ENCODE results near the gene RNF220. TPM values are rescaled to one million over a fixed set of nuclear protein-coding genes. Genes with fewer than 3 reads are reported as not detected.

Gene RNF220
- total and polyA plus RNA-seq, 9 of the 15 experiments (the other 6 are each of a cell fraction or from before 2014, with no cell fraction given), result 5.1 to 117 (median 66.9) TPM

- TF ChIP-seq GABPB1 (CRISPR knock-in tag; IDR thresholded peaks at IDR 0.05), result no peak
- peak; percentile 38; the same call in 1 of the 2 replicates for TF ChIP-seq RB1 (IDR thresholded peaks at IDR 0.05; ENCODE audit: low read depth)
- no peak for TF ChIP-seq CCAR2 (IDR thresholded peaks at IDR 0.05; ENCODE audit: low read depth, low read length)
- TF ChIP-seq ZNF395 (CRISPR knock-in tag; IDR thresholded peaks at IDR 0.05), result no peak
- no peak for TF ChIP-seq PCBP2 (IDR thresholded peaks at IDR 0.05; ENCODE audit: low read depth, low read length, poor library complexity, severe bottlenecking)
- TF ChIP-seq SMAD4 (CRISPR knock-in tag; conservative IDR thresholded peaks at IDR 0.05), result no peak
- no peak for TF ChIP-seq PHTF2 (CRISPR knock-in tag; IDR thresholded peaks at IDR 0.05)
- no peak for TF ChIP-seq TEAD2 (tag; IDR thresholded peaks at IDR 0.05)
- TF ChIP-seq TEAD4 (IDR thresholded peaks at IDR 0.05; ENCODE audit: low read length), result no peak
- 0 out of 2 replicates have a peak, but pooled peaks have one; percentile 26 for TF ChIP-seq TEAD4 (CRISPR knock-in tag; IDR thresholded peaks at IDR 0.05; ENCODE audit: borderline replicate concordance)
- peak; percentile 37; the same call in 1 of the 2 replicates for TF ChIP-seq FOXK1 (CRISPR knock-in tag; IDR thresholded peaks at IDR 0.05; ENCODE audit: borderline replicate concordance)
- TF ChIP-seq ZNF639 (CRISPR knock-in tag; conservative IDR thresholded peaks at IDR 0.05 in 1 of 2, IDR thresholded peaks at IDR 0.05 in 1 of 2), result no peak
- no peak for TF ChIP-seq ZNF133 (CRISPR knock-in tag; IDR thresholded peaks at IDR 0.05)
- TF ChIP-seq ZNF518B (CRISPR knock-in tag; IDR thresholded peaks at IDR 0.05), result no peak
- TF ChIP-seq CTCF (IDR thresholded peaks at IDR 0.05 in 2 of 3, conservative IDR thresholded peaks at IDR 0.05 in 1 of 3; ENCODE audit: insufficient read depth in 2 of 3, low read depth in 1 of 3, low read length in 3 of 3), result peak; percentile 87 to 95 (median 87)
- peak; percentile 19; the same call in 1 of the 2 replicates for TF ChIP-seq CC2D1A (IDR thresholded peaks at IDR 0.05)
- TF ChIP-seq KDM5B (IDR thresholded peaks at IDR 0.05; ENCODE audit: insufficient replicate concordance, low read depth, low read length), result no peak
These were observed 26.9 kb upstream of the RNF220 start (continued) for GRCh38 chr1:44377925-44378784.

Measured in K562 (cell line).